ENCODE data around the gene FAM193A. TPM values are rescaled to one million over a fixed set of nuclear protein-coding genes. Genes with fewer than 3 reads are reported as not detected.
A peak's percentile ranks its signal among the peaks of the same experiment; 100 is the strongest.

FAM193A gene
- polyA plus RNA-seq, 1 donor (not counting 4 experiments of a cell fraction or from before 2014, with no cell fraction given) = 3.6 TPM

DNA sequence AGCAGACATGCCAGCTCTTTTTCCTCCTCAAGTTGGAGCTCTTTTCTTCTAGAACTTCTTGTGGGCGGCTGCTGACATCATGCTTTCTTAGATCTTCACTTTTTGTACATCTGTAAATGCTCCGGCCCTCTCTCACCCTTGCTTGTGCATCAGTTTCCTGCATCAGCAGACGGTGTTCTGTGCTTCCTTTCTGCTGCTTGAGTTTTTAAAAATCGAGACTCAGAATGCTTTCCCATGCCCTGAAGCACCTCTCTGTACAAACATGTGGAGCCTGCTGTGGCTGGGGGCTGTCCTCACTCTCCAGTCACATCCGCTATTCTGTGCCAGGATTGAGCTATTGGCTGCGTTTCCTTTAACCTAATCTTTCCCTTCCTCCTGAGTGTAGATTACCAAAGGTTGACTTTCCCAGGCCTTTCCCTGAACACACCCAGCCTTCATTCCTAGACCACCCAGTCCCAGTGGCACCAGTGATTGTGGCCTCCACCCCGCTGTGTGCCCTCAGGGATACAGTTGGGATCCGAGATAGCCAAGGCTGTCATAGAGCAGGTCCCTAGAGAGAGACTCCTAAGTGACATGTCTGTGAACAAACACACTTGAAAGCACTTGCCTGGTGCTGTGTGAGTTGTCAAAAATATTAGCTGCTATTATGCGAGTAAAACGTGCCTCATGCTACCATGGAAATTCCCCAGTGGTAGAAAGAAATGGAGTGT, 177.8 kb downstream of the FAM193A start:
- H3K4me3 ChIP-seq (ENCODE audit: control insufficient read depth in 2 of 3, extremely low read depth in 1 of 3, insufficient read depth in 2 of 3, low read depth in 1 of 3, low read length in 3 of 3) = no peak overlapping the region
- H3K27ac ChIP-seq (ENCODE audit: control insufficient read depth, insufficient read depth, low read length) = peak overlapping the region; percentile 16
- H2AFZ ChIP-seq (ENCODE audit: control insufficient read depth, low read length) = no peak overlapping the region
- FAIRE-seq (no peak), DNase-seq (ENCODE audit: low read depth, low spot score) (no peak)
- no peak overlapping the region for H3K9ac ChIP-seq (ENCODE audit: control insufficient read depth, extremely low read depth, insufficient read depth, low read length)
- no peaks in the 10 kb centered on the region for H3K9me3 ChIP-seq (ENCODE audit: control insufficient read depth, low read depth, low read length)
- peaks cover 13 to 14% of the 10 kb centered on the region in 2 experiments for H3K36me3 ChIP-seq (ENCODE audit: control insufficient read depth in 2 of 2, extremely low read depth in 1 of 2, insufficient read depth in 2 of 2, low read length in 2 of 2)
- TF ChIP-seq, protein P1, sequence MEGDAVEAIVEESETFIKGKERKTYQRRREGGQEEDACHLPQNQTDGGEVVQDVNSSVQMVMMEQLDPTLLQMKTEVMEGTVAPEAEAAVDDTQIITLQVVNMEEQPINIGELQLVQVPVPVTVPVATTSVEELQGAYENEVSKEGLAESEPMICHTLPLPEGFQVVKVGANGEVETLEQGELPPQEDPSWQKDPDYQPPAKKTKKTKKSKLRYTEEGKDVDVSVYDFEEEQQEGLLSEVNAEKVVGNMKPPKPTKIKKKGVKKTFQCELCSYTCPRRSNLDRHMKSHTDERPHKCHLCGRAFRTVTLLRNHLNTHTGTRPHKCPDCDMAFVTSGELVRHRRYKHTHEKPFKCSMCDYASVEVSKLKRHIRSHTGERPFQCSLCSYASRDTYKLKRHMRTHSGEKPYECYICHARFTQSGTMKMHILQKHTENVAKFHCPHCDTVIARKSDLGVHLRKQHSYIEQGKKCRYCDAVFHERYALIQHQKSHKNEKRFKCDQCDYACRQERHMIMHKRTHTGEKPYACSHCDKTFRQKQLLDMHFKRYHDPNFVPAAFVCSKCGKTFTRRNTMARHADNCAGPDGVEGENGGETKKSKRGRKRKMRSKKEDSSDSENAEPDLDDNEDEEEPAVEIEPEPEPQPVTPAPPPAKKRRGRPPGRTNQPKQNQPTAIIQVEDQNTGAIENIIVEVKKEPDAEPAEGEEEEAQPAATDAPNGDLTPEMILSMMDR (optimal IDR thresholded peaks at IDR 0.05 in 1 of 3, IDR thresholded peaks at IDR 0.05 in 1 of 3, conservative IDR thresholded peaks at IDR 0.05 in 1 of 3; ENCODE audit: extremely low read depth in 1 of 3, insufficient read depth in 2 of 3, low read length in 3 of 3) = no peak
- TF ChIP-seq EZH2 (IDR thresholded peaks at IDR 0.05; ENCODE audit: low read length) = no peak
- H4K20me1 ChIP-seq (ENCODE audit: control insufficient read depth, extremely low read depth, insufficient read depth, low read length) = peaks cover 2% of the 10 kb centered on the region
- H3K4me1 ChIP-seq (ENCODE audit: control insufficient read depth, extremely low read depth, insufficient read depth, low read length) = peaks cover 10% of the 10 kb centered on the region
- H3K9me1 ChIP-seq (ENCODE audit: control insufficient read depth, extremely low read depth, insufficient read depth, low read length) = no peaks in the 10 kb centered on the region
- dilution Hi-C loops (cut with MboI; ENCODE audit: extremely low pct_ligation_motif_present, low sequenced_read_pairs) = no loop called here
- H3K79me2 ChIP-seq (ENCODE audit: control insufficient read depth, insufficient read depth, low read length) = peaks cover 2% of the 10 kb centered on the region
- H3K4me2 ChIP-seq (ENCODE audit: control insufficient read depth, extremely low read depth, insufficient read depth, low read depth, low read length) = peak overlapping the region; percentile 18
- no peaks in the 10 kb centered on the region for H3K27me3 ChIP-seq (ENCODE audit: control insufficient read depth, extremely low read depth, insufficient read depth, low read length)

DNA sequence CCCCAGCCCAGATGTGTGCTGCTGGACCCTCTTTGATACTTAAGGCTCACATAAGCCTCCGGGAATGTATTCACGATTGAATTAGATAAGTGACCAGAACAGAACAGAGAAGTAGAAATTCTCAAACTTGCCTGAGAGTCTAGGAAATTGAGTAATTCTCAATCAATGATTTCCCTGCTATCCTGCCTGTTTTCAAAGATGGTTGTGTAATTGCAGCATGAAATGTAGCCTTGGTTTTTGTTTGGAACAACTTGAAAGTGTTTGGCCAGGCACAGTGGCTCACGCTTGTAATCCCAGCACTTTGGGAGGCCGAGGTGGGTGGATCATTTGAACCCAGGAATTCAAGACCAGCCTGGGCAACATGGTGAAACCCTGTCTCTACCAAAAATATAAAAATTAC, 178.5 kb downstream of the FAM193A start:
- Histone ChIP-seq H3K4me3 (ENCODE audit: control insufficient read depth in 2 of 3, extremely low read depth in 1 of 3, insufficient read depth in 2 of 3, low read depth in 1 of 3, low read length in 3 of 3) (no peak overlapping the region), H3K4me1 (ENCODE audit: control insufficient read depth, extremely low read depth, insufficient read depth, low read length) (peaks cover 10% of the 10 kb centered on the region), H3K4me2 (ENCODE audit: control insufficient read depth, extremely low read depth, insufficient read depth, low read depth, low read length) (no peak overlapping the region), H3K27me3 (ENCODE audit: control insufficient read depth, extremely low read depth, insufficient read depth, low read length) (no peaks in the 10 kb centered on the region), H3K27ac (ENCODE audit: control insufficient read depth, insufficient read depth, low read length) (no peak overlapping the region), H3K79me2 (ENCODE audit: control insufficient read depth, insufficient read depth, low read length) (peaks cover 2% of the 10 kb centered on the region), H3K36me3 (ENCODE audit: control insufficient read depth in 2 of 2, extremely low read depth in 1 of 2, insufficient read depth in 2 of 2, low read length in 2 of 2) (peaks cover 13 to 14% of the 10 kb centered on the region in 2 experiments), H3K9me1 (ENCODE audit: control insufficient read depth, extremely low read depth, insufficient read depth, low read length) (no peaks in the 10 kb centered on the region), H2AFZ (ENCODE audit: control insufficient read depth, low read length) (no peak overlapping the region), H3K9ac (ENCODE audit: control insufficient read depth, extremely low read depth, insufficient read depth, low read length) (no peak overlapping the region), H3K9me3 (ENCODE audit: control insufficient read depth, low read depth, low read length) (no peaks in the 10 kb centered on the region), H4K20me1 (ENCODE audit: control insufficient read depth, extremely low read depth, insufficient read depth, low read length) (peaks cover 2% of the 10 kb centered on the region)
- FAIRE-seq (no peak), DNase-seq (ENCODE audit: low read depth, low spot score) (no peak)
- TF ChIP-seq, protein P1 (optimal IDR thresholded peaks at IDR 0.05 in 1 of 3, IDR thresholded peaks at IDR 0.05 in 1 of 3, conservative IDR thresholded peaks at IDR 0.05 in 1 of 3; ENCODE audit: extremely low read depth in 1 of 3, insufficient read depth in 2 of 3, low read length in 3 of 3) = no peak
- TF ChIP-seq EZH2 (IDR thresholded peaks at IDR 0.05; ENCODE audit: low read length) = no peak
- dilution Hi-C loops (cut with MboI; ENCODE audit: extremely low pct_ligation_motif_present, low sequenced_read_pairs) = no loop called here
